K562 (cell line): Measurements from ENCODE around the gene TCF19. TPM values are rescaled to one million over a fixed set of nuclear protein-coding genes. Genes with fewer than 3 reads are reported as not detected.

Experiments used
- ATAC-seq: fragments of 200-7000 bp; cut with Tn5 transposase; 3 replicates; pipeline ENCODE4 v1.9.1; 2020; ENCODE audit warnings: moderate library complexity
- BruUV-seq: library from RNA; stranded (reverse); fragments of 400-500 nt; replicated peaks from 2 replicates; lab custom pipeline; 2021; lab: Mats Ljungman, UMichigan
- CTCF ChIA-PET: fragments of 300-600 bp; formaldehyde crosslinking; extraction: SDS; loops from one replicate; lab custom pipeline; 2021; ENCODE audit warnings: low intra/inter-chr PET ratio; lab: Yijun Ruan, JAX
- POLR2A ChIA-PET: fragments of 300-600, 350-650 bp; sonication (Branson Sonifier 250); formaldehyde crosslinking; extraction: SDS; loops from one replicate; lab custom pipeline; 2021; ENCODE audit warnings: antibody characterized with exemption, inconsistent platforms; lab: Yijun Ruan, JAX
- DNase-seq, 4 experiments: peaks; one replicate each; pipeline versions ENCODE4 v3.0.0 to v3.0.0-alpha.2; 2011 to 2018; ENCODE audit warnings: low spot score in 3 of 4, mixed read lengths in 3 of 4; ENCODE audit errors: extremely low read depth in 1 of 4
- FAIRE-seq: peaks from 2 replicates; lab custom pipeline; 2011; peaks lifted over from hg19 to GRCh38; lab: Jason Lieb, UNC
- H2AFZ ChIP-seq: 2 replicates; pipeline ENCODE4 v1.6.0; 2011; ENCODE audit warnings: low read depth, low read length, control low read depth, inconsistent platforms
- H3K27ac ChIP-seq: fragments of 200-600 bp; 3 replicates; pipeline ENCODE4 v1.8.0; 2011; ENCODE audit warnings: low read depth, mild to moderate bottlenecking, control low read depth, inconsistent platforms, low read length, moderate library complexity, mixed read lengths; ENCODE audit errors: extremely low read depth
- H3K27me3 ChIP-seq, 2 experiments: fragments of 300-600 bp in 1 of 2; 2 replicates in 1 of 2; 3 replicates in 1 of 2; pipeline versions ENCODE4 v1.6.0 to v1.8.0; 2011; ENCODE audit warnings: inconsistent platforms in 2 of 2, low read length in 2 of 2, mild to moderate bottlenecking in 1 of 2, mixed read lengths in 1 of 2, moderate library complexity in 1 of 2; ENCODE audit not compliant: control insufficient read depth in 2 of 2, insufficient read depth in 2 of 2
- H3K36me3 ChIP-seq: fragments of 300-600 bp; 3 replicates; pipeline ENCODE4 v1.8.0; 2011; ENCODE audit warnings: mild to moderate bottlenecking, low read length, inconsistent platforms; ENCODE audit not compliant: control insufficient read depth, insufficient read depth
- H3K4me1 ChIP-seq, 2 experiments: fragments of 200-600 bp in 1 of 2; replicated peaks in 1 of 2; 2 replicates in 1 of 2; 3 replicates in 1 of 2; pipeline versions ENCODE4 v1.5.1 to v1.8.0; 2011; ENCODE audit warnings: inconsistent platforms in 2 of 2, low read length in 2 of 2, mild to moderate bottlenecking in 1 of 2, mixed read lengths in 1 of 2, moderate library complexity in 1 of 2; ENCODE audit not compliant: control insufficient read depth in 2 of 2, insufficient read depth in 2 of 2
- H3K4me2 ChIP-seq: 2 replicates; pipeline ENCODE4 v1.6.1; 2011; ENCODE audit warnings: low read length, control low read depth, inconsistent platforms, mixed read lengths; ENCODE audit not compliant: insufficient read depth
- H3K4me3 ChIP-seq: fragments of 200-600 bp; sonication (generic), shearing (Covaris generic); 2 replicates; pipeline ENCODE4 v1.5.1; 2016; ENCODE audit warnings: control low read depth, inconsistent platforms
- H3K79me2 ChIP-seq: fragments of 200-600 bp; 3 replicates; pipeline ENCODE4 v1.8.0; 2011; ENCODE audit warnings: low read length, inconsistent platforms; ENCODE audit not compliant: control insufficient read depth, insufficient read depth
- H3K9ac ChIP-seq, 2 experiments: 2 replicates each; pipeline versions ENCODE4 v1.6.0 to v1.6.1; 2011; ENCODE audit warnings: low read depth in 2 of 2, low read length in 2 of 2, control low read depth in 1 of 2, inconsistent platforms in 1 of 2, mild to moderate bottlenecking in 1 of 2, mixed read lengths in 1 of 2; ENCODE audit not compliant: insufficient read depth in 1 of 2
- H3K9me1 ChIP-seq: one replicate; pipeline ENCODE4 v1.6.0; 2011; ENCODE audit warnings: inconsistent platforms, mild to moderate bottlenecking, low read length, moderate library complexity; ENCODE audit not compliant: control insufficient read depth, insufficient read depth
- H3K9me3 ChIP-seq: replicated peaks from 2 replicates; pipeline ENCODE4 v1.5.1; 2011; ENCODE audit warnings: low read depth, low read length, inconsistent platforms; ENCODE audit not compliant: control insufficient read depth, insufficient read depth
- H4K20me1 ChIP-seq: replicated peaks from 2 replicates; pipeline ENCODE4 v1.6.1; 2011; ENCODE audit warnings: low read length, inconsistent platforms, mixed read lengths; ENCODE audit not compliant: control insufficient read depth, insufficient read depth
- CTBP1 ChIP-seq: fragments of 450-650 bp; IDR thresholded peaks from 2 replicates; pipeline ENCODE4 v1.6.1; 2016; ENCODE audit warnings: borderline replicate concordance
- NRF1 ChIP-seq, 2 experiments: fragments of 450-650 bp; IDR thresholded peaks in 1 of 2; conservative IDR thresholded peaks in 1 of 2; 2 replicates each; pipeline ENCODE4 v1.6.1; 2014; ENCODE audit warnings: mild to moderate bottlenecking in 2 of 2
- SOX6 ChIP-seq: fragments of 450-650 bp; IDR thresholded peaks from 2 replicates; pipeline ENCODE4 v1.6.1; 2014; ENCODE audit warnings: mild to moderate bottlenecking
- TAF15 ChIP-seq: fragments of 200-400 bp; formaldehyde crosslinking; IDR thresholded peaks from 2 replicates; pipeline ENCODE4 v1.6.1; 2017; ENCODE audit warnings: mild to moderate bottlenecking, low read depth, low read length, moderate library complexity
- ZNF121 ChIP-seq: sonication (generic); formaldehyde crosslinking; conservative IDR thresholded peaks from 2 replicates; pipeline ENCODE4 v1.8.0; 2022; ENCODE audit warnings: missing genetic modification reagents
- WGBS: fragments of 100-300 bp; shearing (Covaris generic); methylation state at CpG from one replicate; pipeline ENCODE4 v1.1.6; 2016; ENCODE audit warnings: low coverage, mixed read lengths; ENCODE audit not compliant: insufficient coverage; ENCODE audit errors: missing lambda C conversion rate; 5-methylcytosine and 5-hydroxymethylcytosine counted together
- in situ Hi-C: fragments of 300-500 bp; cut with MboI; formaldehyde crosslinking; loops from 4 replicates; pipeline ENCODE4 v1.15.0; 2018; ENCODE audit warnings: inconsistent platforms, mixed read lengths
- intact Hi-C: fragments of 100-400 bp; cut with micrococcal nuclease; formaldehyde crosslinking; loops from 2 replicates; pipeline ENCODE4 v1.14.2; 2022
- polyA plus RNA-seq, 8 experiments: library from polyadenylated mRNA; depleted of rRNA in 4 of 8; stranded (reverse) in 5 of 8; unstranded in 3 of 8; fragments of >200 nt; fragmentation: Nextera tagmentation in 2 of 8; fragmentation: Illumina TruSeq in 1 of 8; extraction: Ambion mirVana in 2 of 8; extraction: Trizol in 1 of 8; gene quantifications; 2 replicates each; pipeline versions ENCODE4 v1.2.1 to v1.2.3, GENCODE V29; 2011 to 2014; ENCODE audit warnings: inconsistent platforms in 1 of 8, missing spikeins in 1 of 8
- total RNA-seq, 7 experiments: library from RNA; depleted of rRNA in 6 of 7; stranded (reverse); fragments of >200 nt in 6 of 7; fragmentation: Illumina TruSeq in 2 of 7; extraction: Trizol in 2 of 7; gene quantifications; 2 replicates each; pipeline versions ENCODE4 v1.2.1 to v1.2.3, GENCODE V29; 2011 to 2021; ENCODE audit warnings: low replicate concordance in 1 of 7

The TCF19 gene
- total and polyA plus RNA-seq, 9 of the 15 experiments (the other 6 are each of a cell fraction or from before 2014, with no cell fraction given) = 4.2 to 42.5 (median 25.7) TPM

DNA sequence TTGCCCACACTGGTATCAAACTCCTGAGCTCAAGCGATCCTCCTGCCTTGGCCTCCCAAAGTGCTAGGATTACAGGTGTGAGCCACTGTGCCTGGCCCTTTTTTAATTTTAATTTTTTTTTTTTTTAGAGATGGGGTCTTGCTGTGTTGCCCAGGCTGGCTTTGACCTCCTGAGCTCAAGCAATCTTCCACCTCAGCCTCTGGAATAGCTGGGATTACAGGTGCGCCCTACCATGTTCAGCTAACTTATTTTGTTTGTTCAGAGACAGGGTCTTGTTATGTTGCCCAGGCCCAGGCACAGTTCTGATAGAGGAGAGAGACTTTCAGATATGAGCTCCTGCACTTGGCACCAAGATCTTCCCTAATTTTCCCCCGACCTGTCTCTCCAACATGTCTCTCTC, 27.6 kb upstream of the TCF19 start:
- FAIRE-seq = no peak
- WGBS = 3% methylated on average over 3 of the region's 3 CpGs
- Histone ChIP-seq H3K9me3 (no peaks in the 10 kb centered on the region), H4K20me1 (peaks cover 11% of the 10 kb centered on the region; the same call in 1 of the 2 replicates), H2AFZ (no peak overlapping the region), H3K9ac (no peak overlapping the region), H3K4me3 (no peak overlapping the region), H3K36me3 (no peaks in the 10 kb centered on the region), H3K4me2 (no peak overlapping the region), H3K9me1 (no peaks in the 10 kb centered on the region), H3K4me1 (peaks cover 6 to 8% of the 10 kb centered on the region in 2 experiments; a peak in 4 of 5 replicates), H3K27me3 (peaks cover 19 to 57% of the 10 kb centered on the region in 2 experiments), H3K79me2 (no peaks in the 10 kb centered on the region), H3K27ac (no peak overlapping the region)
- DNase-seq = no peak
- in situ Hi-C loops = no loop called here
- no peak for ATAC-seq
- TF ChIP-seq ZNF121 (CRISPR knock-in tag) = peak; percentile 54; the same call in 1 of the 2 replicates
- no peak for TF ChIP-seq CTBP1
- POLR2A ChIA-PET = interaction anchor here (0.8 kb wide), 1 partner anchor 16 kb away, joined by 3 read pairs; no protein-coding TSS in a partner anchor
- BruUV-seq = no TSS peak
- CTCF ChIA-PET = interaction anchor here (0.6 kb wide), 1 partner anchor 660 kb away, joined by 4 read pairs; no protein-coding TSS in a partner anchor
- intact Hi-C loops = no loop called here

DNA sequence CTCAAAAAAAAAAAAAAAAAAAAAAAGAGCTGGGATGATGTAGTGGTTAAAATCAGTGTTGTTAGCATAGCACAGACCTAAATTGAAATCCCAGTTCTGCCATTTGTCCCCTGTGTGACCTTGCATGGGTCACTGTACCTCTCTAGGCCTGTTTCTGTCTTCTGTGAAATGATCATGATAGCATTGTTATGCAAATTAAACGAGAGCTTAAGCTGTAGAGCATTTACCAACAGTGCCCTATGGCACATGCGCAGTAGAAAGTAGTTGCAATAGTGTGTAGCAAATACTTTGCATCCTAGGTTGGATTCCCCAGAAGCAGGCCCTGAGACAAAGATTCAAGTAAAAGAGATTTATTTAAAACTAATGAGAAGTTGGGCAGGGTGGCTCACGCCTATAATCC, 26.8 kb upstream of the TCF19 start:
- Histone ChIP-seq H2AFZ (no peak overlapping the region), H3K36me3 (no peaks in the 10 kb centered on the region), H3K27me3 (peaks cover 20 to 53% of the 10 kb centered on the region in 2 experiments), H3K4me1 (peaks cover 3 to 6% of the 10 kb centered on the region in 2 experiments; a peak in 4 of 5 replicates), H3K4me3 (no peak overlapping the region), H3K9me1 (no peaks in the 10 kb centered on the region), H3K9ac (no peak overlapping the region), H4K20me1 (peaks cover 7% of the 10 kb centered on the region; the same call in 1 of the 2 replicates), H3K4me2 (no peak overlapping the region), H3K27ac (no peak overlapping the region), H3K9me3 (no peaks in the 10 kb centered on the region), H3K79me2 (no peaks in the 10 kb centered on the region)
- in situ Hi-C loops (no loop called here), intact Hi-C loops (no loop called here)
- POLR2A ChIA-PET = interaction anchor here (0.6 to 1.2 kb wide), 3 partner anchors 11 to 66 kb away, joined by 3 to 5 read pairs (median 4); partner anchors contain the start of gene TCF19
- CTCF ChIA-PET = interaction anchor here (0.6 kb wide), 1 partner anchor 21 kb away, joined by 3 read pairs; no protein-coding TSS in a partner anchor
- 11% methylated on average over 3 of the region's 3 CpGs for WGBS
- ATAC-seq = no peak
- BruUV-seq = no TSS peak
- no peak for DNase-seq
- TF ChIP-seq SOX6 (0 out of 2 replicates have a peak, but pooled peaks have one; percentile 33), NRF1 (conservative IDR thresholded peaks at IDR 0.05 in 1 of 2, IDR thresholded peaks at IDR 0.05 in 1 of 2) (peak in 1 of 2 experiments; percentile 33; a peak in 2 of 4 replicates), TAF15 (no peak)
- no peak for FAIRE-seq
